LNCaP clone FGC (cell line): ENCODE results near the gene IRF9.

Source experiments
- DNase-seq: peaks from one replicate; pipeline ENCODE4 v3.0.0-alpha.2; 2011; ENCODE audit warnings: low read depth
- H3K4me3 ChIP-seq: 2 replicates; pipeline ENCODE4 v1.5.1; 2011; ENCODE audit warnings: mild to moderate bottlenecking, low read depth, low read length, control low read depth
- TF ChIP-seq, protein P1 (sequence below): IDR thresholded peaks from 2 replicates; pipeline ENCODE4 v1.5.1; 2012; ENCODE audit warnings: mild to moderate bottlenecking; ENCODE audit not compliant: control insufficient read depth, insufficient read depth; ENCODE audit errors: extremely low read depth

The IRF9 gene

GRCh38 chr14:24143511-24143910 is 17.6 kb upstream of the IRF9 start:
- H3K4me3 ChIP-seq, result no peak overlapping the region
- no peak for DNase-seq

DNA sequence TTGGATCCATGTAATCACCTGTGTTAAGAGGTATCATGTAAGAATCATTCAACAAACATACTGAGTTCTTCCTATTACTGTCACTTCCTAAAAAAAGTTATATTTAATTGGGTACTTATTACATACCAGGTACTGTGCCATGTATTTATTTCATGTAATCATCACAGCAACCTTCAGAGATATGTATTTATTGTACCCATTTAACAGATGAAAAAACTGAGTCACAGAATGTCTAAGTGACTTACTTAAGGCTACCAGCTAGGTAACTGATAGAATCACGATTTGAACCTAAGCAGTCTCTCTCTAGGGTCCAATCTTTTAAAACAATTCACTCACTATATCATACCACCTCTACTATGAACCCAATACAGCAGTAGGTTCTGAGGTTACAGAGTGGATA is 16.6 kb upstream of the IRF9 start:
- H3K4me3 ChIP-seq, result no peak overlapping the region
- DNase-seq, result no peak
- TF ChIP-seq, protein P1, sequence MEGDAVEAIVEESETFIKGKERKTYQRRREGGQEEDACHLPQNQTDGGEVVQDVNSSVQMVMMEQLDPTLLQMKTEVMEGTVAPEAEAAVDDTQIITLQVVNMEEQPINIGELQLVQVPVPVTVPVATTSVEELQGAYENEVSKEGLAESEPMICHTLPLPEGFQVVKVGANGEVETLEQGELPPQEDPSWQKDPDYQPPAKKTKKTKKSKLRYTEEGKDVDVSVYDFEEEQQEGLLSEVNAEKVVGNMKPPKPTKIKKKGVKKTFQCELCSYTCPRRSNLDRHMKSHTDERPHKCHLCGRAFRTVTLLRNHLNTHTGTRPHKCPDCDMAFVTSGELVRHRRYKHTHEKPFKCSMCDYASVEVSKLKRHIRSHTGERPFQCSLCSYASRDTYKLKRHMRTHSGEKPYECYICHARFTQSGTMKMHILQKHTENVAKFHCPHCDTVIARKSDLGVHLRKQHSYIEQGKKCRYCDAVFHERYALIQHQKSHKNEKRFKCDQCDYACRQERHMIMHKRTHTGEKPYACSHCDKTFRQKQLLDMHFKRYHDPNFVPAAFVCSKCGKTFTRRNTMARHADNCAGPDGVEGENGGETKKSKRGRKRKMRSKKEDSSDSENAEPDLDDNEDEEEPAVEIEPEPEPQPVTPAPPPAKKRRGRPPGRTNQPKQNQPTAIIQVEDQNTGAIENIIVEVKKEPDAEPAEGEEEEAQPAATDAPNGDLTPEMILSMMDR, result no peak

More at GRCh38 chr14:24143511-24143910, 17.6 kb upstream of the IRF9 start:
- TF ChIP-seq, protein P1, result no peak

DNA sequence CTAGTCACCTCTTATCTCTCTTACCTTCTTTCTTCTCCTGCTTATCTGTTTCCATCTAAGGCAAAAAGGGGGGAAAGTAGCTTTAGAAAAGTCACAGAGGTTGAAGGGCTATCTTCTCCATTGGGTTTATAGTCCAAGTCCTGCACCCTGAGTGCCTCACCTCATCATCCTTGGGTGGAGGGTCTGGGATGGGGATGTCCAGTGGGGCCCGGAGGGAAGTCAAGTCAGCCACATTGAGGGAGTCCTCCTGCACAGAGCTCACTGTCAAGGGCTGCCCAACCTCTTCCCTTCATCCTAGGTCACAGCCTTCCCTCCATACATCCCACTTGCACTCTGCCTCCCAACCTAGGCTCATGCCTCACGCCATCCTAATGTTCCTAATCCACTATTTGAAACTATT is 15.8 kb upstream of the IRF9 start:
- DNase-seq, result no peak
- peak overlapping the region; percentile 98 for H3K4me3 ChIP-seq
- TF ChIP-seq, protein P1, result no peak

GRCh38 chr14:24145690-24146452 is 15.2 kb upstream of the IRF9 start:
- TF ChIP-seq, protein P1, result no peak
- H3K4me3 ChIP-seq, result peak overlapping the region; percentile 98
- DNase-seq, result no peak

GRCh38 chr14:24146453-24146977 is 14.6 kb upstream of the IRF9 start, which contains the start of gene PSME2:
PSME2 (minus strand) TSS chr14:24146610; CDS start chr14:24146581, 29 bp downstream.
- TF ChIP-seq, protein P1, result no peak
- H3K4me3 ChIP-seq, result peak within 1 kb of the TSS; percentile 98

GRCh38 chr14:24146978-24147760 is 13.9 kb upstream of the IRF9 start, which contains the start of gene RNF31:
RNF31 (plus strand) TSS chr14:24147498; CDS start chr14:24147699, 201 bp downstream.
- peak; percentile 97 for DNase-seq
- H3K4me3 ChIP-seq, result peak within 1 kb of the TSS; percentile 98
- TF ChIP-seq, protein P1, result no peak

More at GRCh38 chr14:24146453-24146977, 14.6 kb upstream of the IRF9 start, which contains the start of gene PSME2:
- DNase-seq, result peak; percentile 88
